ENCODE data around the gene DIDO1.

DIDO1 gene

GRCh38 chr20:62950741-62951140, 24.4 kb upstream of the DIDO1 start:
- DNase-seq (ENCODE audit: low read depth) = no peak

GRCh38 chr20:62949962-62950361, 23.7 kb upstream of the DIDO1 start:
- DNase-seq (ENCODE audit: low read depth) = no peak

- no peak for DNase-seq (ENCODE audit: low read depth)
Observed at GRCh38 chr20:62949153-62949821, 23.0 kb upstream of the DIDO1 start.

GRCh38 chr20:62947532-62948300, 21.4 kb upstream of the DIDO1 start:
- no peak for DNase-seq (ENCODE audit: low read depth)

GRCh38 chr20:62946918-62947317, 20.6 kb upstream of the DIDO1 start:
- no peak for DNase-seq (ENCODE audit: low read depth)

- DNase-seq (ENCODE audit: low read depth) = no peak
Observed at GRCh38 chr20:62945771-62946339, 19.6 kb upstream of the DIDO1 start.

- no peak for DNase-seq (ENCODE audit: low read depth)
Observed at GRCh38 chr20:62944746-62945145, 18.4 kb upstream of the DIDO1 start.

- no peak for DNase-seq (ENCODE audit: low read depth)
Observed at GRCh38 chr20:62944184-62944583, 17.9 kb upstream of the DIDO1 start.

- no peak for DNase-seq (ENCODE audit: low read depth)
Observed at GRCh38 chr20:62943396-62943795, 17.1 kb upstream of the DIDO1 start.

GRCh38 chr20:62942456-62942855, 16.2 kb upstream of the DIDO1 start:
- no peak for DNase-seq (ENCODE audit: low read depth)

- DNase-seq (ENCODE audit: low read depth) = no peak
Observed at GRCh38 chr20:62941792-62942191, 15.5 kb upstream of the DIDO1 start.

- DNase-seq (ENCODE audit: low read depth) = no peak
Observed at GRCh38 chr20:62940875-62941274, 14.6 kb upstream of the DIDO1 start.

GRCh38 chr20:62938105-62938888, 12.0 kb upstream of the DIDO1 start, which contains the start of gene GID8:
GID8 (plus strand) TSS chr20:62938147; CDS start chr20:62941503, 3,356 bp downstream.
- no peak for DNase-seq (ENCODE audit: low read depth)

- DNase-seq (ENCODE audit: low read depth) = peak; percentile 88
Observed at GRCh38 chr20:62937268-62938104, 11.2 kb upstream of the DIDO1 start.

- DNase-seq (ENCODE audit: low read depth) = no peak
Observed at GRCh38 chr20:62935968-62936585, 9.8 kb upstream of the DIDO1 start.

GRCh38 chr20:62935204-62935967, 9.1 kb upstream of the DIDO1 start:
- no peak for DNase-seq (ENCODE audit: low read depth)

GRCh38 chr20:62933966-62934365, 7.7 kb upstream of the DIDO1 start:
- DNase-seq (ENCODE audit: low read depth) = no peak

GRCh38 chr20:62931464-62931863, 5.2 kb upstream of the DIDO1 start:
- no peak for DNase-seq (ENCODE audit: low read depth)

- no peak for DNase-seq (ENCODE audit: low read depth)
Observed at GRCh38 chr20:62929051-62929538, 2.8 kb upstream of the DIDO1 start.
